K562 (cell line): ENCODE data around the gene TMEM266. TPM values are rescaled to one million over a fixed set of nuclear protein-coding genes. Genes with fewer than 3 reads are reported as not detected.

Source experiments
- ATAC-seq: fragments of 200-7000 bp; cut with Tn5 transposase; 3 replicates; pipeline ENCODE4 v1.9.1; 2020; ENCODE audit warnings: moderate library complexity
- BruUV-seq: library from RNA; stranded (reverse); fragments of 400-500 nt; replicated peaks from 2 replicates; lab custom pipeline; 2021; lab: Mats Ljungman, UMichigan
- CTCF ChIA-PET: fragments of 300-600 bp; formaldehyde crosslinking; extraction: SDS; loops from one replicate; lab custom pipeline; 2021; ENCODE audit warnings: low intra/inter-chr PET ratio; lab: Yijun Ruan, JAX
- POLR2A ChIA-PET: fragments of 300-600, 350-650 bp; sonication (Branson Sonifier 250); formaldehyde crosslinking; extraction: SDS; loops from one replicate; lab custom pipeline; 2021; ENCODE audit warnings: antibody characterized with exemption, inconsistent platforms; lab: Yijun Ruan, JAX
- DNase-seq, 4 experiments: peaks; one replicate each; pipeline versions ENCODE4 v3.0.0 to v3.0.0-alpha.2; 2011 to 2018; ENCODE audit warnings: low spot score in 3 of 4, mixed read lengths in 3 of 4; ENCODE audit errors: extremely low read depth in 1 of 4
- FAIRE-seq: peaks from 2 replicates; lab custom pipeline; 2011; peaks lifted over from hg19 to GRCh38; lab: Jason Lieb, UNC
- H2AFZ ChIP-seq: 2 replicates; pipeline ENCODE4 v1.6.0; 2011; ENCODE audit warnings: low read depth, low read length, control low read depth, inconsistent platforms
- H3K27ac ChIP-seq: fragments of 200-600 bp; 3 replicates; pipeline ENCODE4 v1.8.0; 2011; ENCODE audit warnings: low read depth, mild to moderate bottlenecking, control low read depth, inconsistent platforms, low read length, moderate library complexity, mixed read lengths; ENCODE audit errors: extremely low read depth
- H3K27me3 ChIP-seq, 2 experiments: fragments of 300-600 bp in 1 of 2; 2 replicates in 1 of 2; 3 replicates in 1 of 2; pipeline versions ENCODE4 v1.6.0 to v1.8.0; 2011; ENCODE audit warnings: inconsistent platforms in 2 of 2, low read length in 2 of 2, mild to moderate bottlenecking in 1 of 2, mixed read lengths in 1 of 2, moderate library complexity in 1 of 2; ENCODE audit not compliant: control insufficient read depth in 2 of 2, insufficient read depth in 2 of 2
- H3K36me3 ChIP-seq: fragments of 300-600 bp; 3 replicates; pipeline ENCODE4 v1.8.0; 2011; ENCODE audit warnings: mild to moderate bottlenecking, low read length, inconsistent platforms; ENCODE audit not compliant: control insufficient read depth, insufficient read depth
- H3K4me1 ChIP-seq, 2 experiments: fragments of 200-600 bp in 1 of 2; replicated peaks in 1 of 2; 2 replicates in 1 of 2; 3 replicates in 1 of 2; pipeline versions ENCODE4 v1.5.1 to v1.8.0; 2011; ENCODE audit warnings: inconsistent platforms in 2 of 2, low read length in 2 of 2, mild to moderate bottlenecking in 1 of 2, mixed read lengths in 1 of 2, moderate library complexity in 1 of 2; ENCODE audit not compliant: control insufficient read depth in 2 of 2, insufficient read depth in 2 of 2
- H3K4me2 ChIP-seq: 2 replicates; pipeline ENCODE4 v1.6.1; 2011; ENCODE audit warnings: low read length, control low read depth, inconsistent platforms, mixed read lengths; ENCODE audit not compliant: insufficient read depth
- H3K4me3 ChIP-seq: fragments of 200-600 bp; sonication (generic), shearing (Covaris generic); 2 replicates; pipeline ENCODE4 v1.5.1; 2016; ENCODE audit warnings: control low read depth, inconsistent platforms
- H3K79me2 ChIP-seq: fragments of 200-600 bp; 3 replicates; pipeline ENCODE4 v1.8.0; 2011; ENCODE audit warnings: low read length, inconsistent platforms; ENCODE audit not compliant: control insufficient read depth, insufficient read depth
- H3K9ac ChIP-seq, 2 experiments: 2 replicates each; pipeline versions ENCODE4 v1.6.0 to v1.6.1; 2011; ENCODE audit warnings: low read depth in 2 of 2, low read length in 2 of 2, control low read depth in 1 of 2, inconsistent platforms in 1 of 2, mild to moderate bottlenecking in 1 of 2, mixed read lengths in 1 of 2; ENCODE audit not compliant: insufficient read depth in 1 of 2
- H3K9me1 ChIP-seq: one replicate; pipeline ENCODE4 v1.6.0; 2011; ENCODE audit warnings: inconsistent platforms, mild to moderate bottlenecking, low read length, moderate library complexity; ENCODE audit not compliant: control insufficient read depth, insufficient read depth
- H3K9me3 ChIP-seq: replicated peaks from 2 replicates; pipeline ENCODE4 v1.5.1; 2011; ENCODE audit warnings: low read depth, low read length, inconsistent platforms; ENCODE audit not compliant: control insufficient read depth, insufficient read depth
- H4K20me1 ChIP-seq: replicated peaks from 2 replicates; pipeline ENCODE4 v1.6.1; 2011; ENCODE audit warnings: low read length, inconsistent platforms, mixed read lengths; ENCODE audit not compliant: control insufficient read depth, insufficient read depth
- CTCF ChIP-seq, 3 experiments: IDR thresholded peaks in 2 of 3; conservative IDR thresholded peaks in 1 of 3; 2 replicates each; pipeline ENCODE4 v1.5.1; 2011 to 2012; ENCODE audit warnings: low read length in 3 of 3, mild to moderate bottlenecking in 3 of 3, control low read depth in 2 of 3, improper control_type of control experiment in 1 of 3, inconsistent platforms in 1 of 3, low read depth in 1 of 3, mixed read lengths in 1 of 3, moderate library complexity in 1 of 3; ENCODE audit not compliant: insufficient read depth in 2 of 3
- NFIC ChIP-seq: fragments of 450-650 bp; IDR thresholded peaks from 2 replicates; pipeline ENCODE4 v1.6.1; 2017; ENCODE audit warnings: mild to moderate bottlenecking, inconsistent platforms
- NFIX ChIP-seq: fragments of 250-450 bp; sonication (Bioruptor Pico); IDR thresholded peaks from 2 replicates; pipeline ENCODE4 v1.4.0; 2020; ENCODE audit warnings: low read depth, mild to moderate bottlenecking, moderate library complexity
- POLR2G ChIP-seq: fragments of 200-400 bp; formaldehyde crosslinking; IDR thresholded peaks from 2 replicates; pipeline ENCODE4 v1.6.1; 2017; ENCODE audit warnings: low read depth, mild to moderate bottlenecking, antibody characterized with exemption, low read length, moderate library complexity
- WGBS: fragments of 100-300 bp; shearing (Covaris generic); methylation state at CpG from one replicate; pipeline ENCODE4 v1.1.6; 2016; ENCODE audit warnings: low coverage, mixed read lengths; ENCODE audit not compliant: insufficient coverage; ENCODE audit errors: missing lambda C conversion rate; 5-methylcytosine and 5-hydroxymethylcytosine counted together
- in situ Hi-C: fragments of 300-500 bp; cut with MboI; formaldehyde crosslinking; loops from 4 replicates; pipeline ENCODE4 v1.15.0; 2018; ENCODE audit warnings: inconsistent platforms, mixed read lengths
- intact Hi-C: fragments of 100-400 bp; cut with micrococcal nuclease; formaldehyde crosslinking; loops from 2 replicates; pipeline ENCODE4 v1.14.2; 2022
- polyA plus RNA-seq, 8 experiments: library from polyadenylated mRNA; depleted of rRNA in 4 of 8; stranded (reverse) in 5 of 8; unstranded in 3 of 8; fragments of >200 nt; fragmentation: Nextera tagmentation in 2 of 8; fragmentation: Illumina TruSeq in 1 of 8; extraction: Ambion mirVana in 2 of 8; extraction: Trizol in 1 of 8; gene quantifications; 2 replicates each; pipeline versions ENCODE4 v1.2.1 to v1.2.3, GENCODE V29; 2011 to 2014; ENCODE audit warnings: inconsistent platforms in 1 of 8, missing spikeins in 1 of 8
- total RNA-seq, 7 experiments: library from RNA; depleted of rRNA in 6 of 7; stranded (reverse); fragments of >200 nt in 6 of 7; fragmentation: Illumina TruSeq in 2 of 7; extraction: Trizol in 2 of 7; gene quantifications; 2 replicates each; pipeline versions ENCODE4 v1.2.1 to v1.2.3, GENCODE V29; 2011 to 2021; ENCODE audit warnings: low replicate concordance in 1 of 7

Gene TMEM266
- total and polyA plus RNA-seq, 9 of the 15 experiments (the other 6 are each of a cell fraction or from before 2014, with no cell fraction given): not detected

- no peaks in the 10 kb centered on the region; the same call in 1 of the 2 replicates for H4K20me1 ChIP-seq
- H3K4me2 ChIP-seq: no peak overlapping the region
- H3K9ac ChIP-seq: no peak overlapping the region
- no TSS peak for BruUV-seq
- ATAC-seq (no peak), DNase-seq (no peak), FAIRE-seq (no peak)
- H3K9me1 ChIP-seq: peaks cover 4% of the 10 kb centered on the region
- WGBS: 88% methylated on average over 4 of the region's 4 CpGs
- intact Hi-C loops (no loop called here), in situ Hi-C loops (no loop called here)
- CTCF ChIA-PET: no interaction called here
- H3K4me3 ChIP-seq: no peak overlapping the region
- POLR2A ChIA-PET: interaction anchor here (0.6 to 0.8 kb wide), 4 partner anchors 10 to 106 kb away, joined by 3 to 4 read pairs (median 4); no protein-coding TSS in a partner anchor
- H3K9me3 ChIP-seq: no peaks in the 10 kb centered on the region
- H3K4me1 ChIP-seq: peaks cover 0 to 4% of the 10 kb centered on the region in 2 experiments; a peak in 1 of 5 replicates
- H3K36me3 ChIP-seq: peaks cover 40% of the 10 kb centered on the region; the same call in 2 of the 3 replicates
- H2AFZ ChIP-seq: no peak overlapping the region
- H3K27ac ChIP-seq: no peak overlapping the region
- H3K27me3 ChIP-seq: no peaks in the 10 kb centered on the region
- H3K79me2 ChIP-seq: no peaks in the 10 kb centered on the region
- TF ChIP-seq CTCF (IDR thresholded peaks at IDR 0.05 in 2 of 3, conservative IDR thresholded peaks at IDR 0.05 in 1 of 3; ENCODE audit: insufficient read depth in 2 of 3, low read depth in 1 of 3, low read length in 3 of 3) (no peak), NFIC (peak; percentile 98), NFIX (CRISPR knock-in tag) (peak; percentile 90), POLR2G (0 out of 2 replicates have a peak, but pooled peaks have one; percentile 22)
Observed at GRCh38 chr15:76206325-76206976, 146.7 kb downstream of the TMEM266 start.
